NK-92 treated with Interleukin-12 subunit alpha and Interleukin-12 subunit beta, amount 100 ng/mL, for 24 hours (cell line): Measurements from ENCODE around the gene KLF4.
"Not testable (repeated sequence)": the region's sequence is repeated elsewhere in the genome, so short reads cannot be mapped to it uniquely, and the experiment has no call there.

Source experiments
- DNase-seq: peaks from one replicate; lab custom pipeline; 2025; lab: John Stamatoyannopoulos, UW

Gene KLF4

GRCh38 chr9:107489687-107490605 lies at the start of gene KLF4:
Gene KLF4 (minus strand): TSS chr9:107489769. CDS start chr9:107489172, 597 bp downstream.
- DNase-seq: no peak

- no peak for DNase-seq
Observed at GRCh38 chr9:107536462-107536861, 46.9 kb upstream of the KLF4 start.

- no peak for DNase-seq
Observed at GRCh38 chr9:107534510-107535078, 45.0 kb upstream of the KLF4 start.

GRCh38 chr9:107530679-107531078 lies 41.1 kb upstream of the KLF4 start:
- DNase-seq: no peak

DNA sequence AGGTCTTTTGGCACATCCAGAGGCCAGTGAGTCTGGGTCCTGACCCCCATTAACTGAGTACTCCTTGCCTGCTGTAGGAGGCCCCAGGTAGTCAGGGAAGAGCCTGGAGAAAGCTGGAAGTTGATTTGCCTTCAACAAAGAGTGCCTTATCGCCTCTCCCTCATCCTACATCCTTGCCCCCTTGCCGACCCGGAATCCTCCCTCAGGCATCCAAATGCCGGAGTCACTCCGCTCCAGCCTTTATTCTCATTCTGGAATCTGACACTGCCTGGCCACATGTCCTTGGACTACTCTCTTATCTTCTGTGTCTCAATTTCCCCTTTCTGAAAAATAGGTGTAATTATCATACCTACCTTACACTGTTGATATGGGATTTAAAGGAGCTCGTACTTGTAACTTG lies 39.1 kb upstream of the KLF4 start:
- no peak for DNase-seq

DNA sequence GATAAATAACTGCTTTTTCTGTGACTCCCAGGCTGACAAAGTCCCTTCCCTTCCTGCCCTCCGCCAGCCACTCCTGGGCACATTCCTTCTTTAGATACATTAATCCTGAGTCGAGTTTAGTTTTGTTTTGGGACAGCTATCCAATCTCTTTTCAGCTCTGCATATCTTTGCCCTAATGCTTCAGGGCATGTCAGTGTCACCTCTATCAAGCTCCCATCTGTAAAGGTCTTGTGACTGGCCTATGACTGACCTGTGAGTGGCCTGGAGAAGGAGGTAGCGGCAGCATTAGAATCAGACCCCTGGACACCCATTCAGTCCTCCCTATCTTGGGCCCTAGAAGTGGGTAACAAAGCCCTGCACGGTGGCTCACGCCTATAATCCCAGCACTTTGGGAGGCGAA lies 34.0 kb upstream of the KLF4 start:
- no peak for DNase-seq

DNA sequence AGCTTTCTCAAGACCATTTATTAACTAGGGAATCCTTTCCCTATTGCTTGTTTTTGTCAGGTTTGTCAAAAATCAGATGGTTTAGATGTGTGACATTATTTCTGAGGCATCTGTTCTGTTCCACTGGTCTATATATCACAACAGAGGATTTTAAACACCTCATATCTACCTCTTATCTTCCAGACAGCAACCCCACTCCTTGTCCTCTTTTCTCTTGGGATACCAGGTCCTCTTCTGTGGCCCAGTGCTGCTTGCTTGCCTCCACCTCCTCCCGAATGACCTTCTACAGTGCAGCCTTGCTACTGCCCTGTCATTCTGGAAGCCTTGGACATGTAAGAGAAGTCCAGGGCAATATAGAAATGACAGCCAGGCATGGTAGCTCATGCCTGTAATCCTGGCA lies 30.6 kb upstream of the KLF4 start:
- DNase-seq: no peak

GRCh38 chr9:107518037-107518807 lies 28.7 kb upstream of the KLF4 start:
- no peak for DNase-seq

GRCh38 chr9:107513464-107514100 lies 24.0 kb upstream of the KLF4 start:
- DNase-seq: no peak

DNA sequence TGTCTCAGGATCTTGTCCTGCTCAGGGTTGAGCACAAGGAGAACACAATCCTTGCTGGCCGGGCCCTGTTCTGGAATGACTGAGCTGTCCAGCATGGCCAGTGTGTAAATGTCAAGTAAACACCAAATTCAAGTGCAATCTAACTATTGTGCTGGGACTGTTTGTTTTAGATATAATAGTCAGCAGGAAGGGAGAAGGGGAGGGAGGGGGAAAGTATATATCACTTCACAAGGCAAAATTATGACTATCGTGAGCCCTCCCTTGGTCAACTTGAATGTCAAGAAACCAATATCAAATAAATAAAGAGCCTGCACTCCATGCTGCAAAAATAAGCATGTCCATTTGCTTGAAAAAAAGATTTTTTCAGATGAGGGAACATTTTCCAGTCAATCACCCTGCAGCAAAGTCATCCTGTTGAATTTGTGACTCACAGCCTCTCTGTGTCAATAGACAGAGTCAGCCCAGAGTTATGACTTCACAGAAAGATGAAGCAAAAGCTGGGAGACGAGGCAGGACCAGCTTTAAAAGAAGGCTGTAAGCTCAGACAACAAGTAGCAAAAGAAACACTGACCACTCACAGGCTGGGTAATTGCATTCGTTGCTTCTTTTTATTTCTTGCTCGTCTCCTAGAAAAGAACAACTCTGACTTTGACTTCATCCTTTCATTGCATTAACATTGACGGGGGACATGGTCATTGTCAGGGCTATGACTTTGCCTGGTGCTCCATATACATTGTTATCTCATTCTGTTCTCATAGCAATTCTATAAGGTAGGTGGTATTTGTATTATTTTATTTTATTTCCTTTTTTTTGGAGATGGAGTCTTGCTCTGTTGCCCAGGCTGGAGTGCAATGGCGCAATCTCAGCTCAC lies 15.3 kb upstream of the KLF4 start:
- no peak for DNase-seq

DNA sequence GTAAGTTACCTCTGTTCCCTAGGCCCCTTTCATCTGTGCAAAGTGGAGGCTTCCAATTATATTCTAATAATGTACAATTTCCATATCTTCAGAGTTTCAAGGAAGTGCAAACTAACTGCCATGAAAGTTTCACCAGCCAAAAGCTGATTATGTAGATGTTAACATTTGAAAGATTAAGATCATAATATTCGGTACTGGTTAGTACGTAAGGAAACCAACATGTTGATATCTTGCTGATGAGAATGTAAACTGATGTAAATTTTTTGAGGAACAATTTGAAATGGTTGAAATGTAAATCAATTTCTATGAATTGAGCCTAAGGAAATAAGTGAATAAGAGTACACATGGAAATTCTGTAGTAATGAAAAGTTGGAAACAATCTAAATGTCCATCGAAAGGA lies 12.9 kb upstream of the KLF4 start:
- no peak for DNase-seq

DNA sequence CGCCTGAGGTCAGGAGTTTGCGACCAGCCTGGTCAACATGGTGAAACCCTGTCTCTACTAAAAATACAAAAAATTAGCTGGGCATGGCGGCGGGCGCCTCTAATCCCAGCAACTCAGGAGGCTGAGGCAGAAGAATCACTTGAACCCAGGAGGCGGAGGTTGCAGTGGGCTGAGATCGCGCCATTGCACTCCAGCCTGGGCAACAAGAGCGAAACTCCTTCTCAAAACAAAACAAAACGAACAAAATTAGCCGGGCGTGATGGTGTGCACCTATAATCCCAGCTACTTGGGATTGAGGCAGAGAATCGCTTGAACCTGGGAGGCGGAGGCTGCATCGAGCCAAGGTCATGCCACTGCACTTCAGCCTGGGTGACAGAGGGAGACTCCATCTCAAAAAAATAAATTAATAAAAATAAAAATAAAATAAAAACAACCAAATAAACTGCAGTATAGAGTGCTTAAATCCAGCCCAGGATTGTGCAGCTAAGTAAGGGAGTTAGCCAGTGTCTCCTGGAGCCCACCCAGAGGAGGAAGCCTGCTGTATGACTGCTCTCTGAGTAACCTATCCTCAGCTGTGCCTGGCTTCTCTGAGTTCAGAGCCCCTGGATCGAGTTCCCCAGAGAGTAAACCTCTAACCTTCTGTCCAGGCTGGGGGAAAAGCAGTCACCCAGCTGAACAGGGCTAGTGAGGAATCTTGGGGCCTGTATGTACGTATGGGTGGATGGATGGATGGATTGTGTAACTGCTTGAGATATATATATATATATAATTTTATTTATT lies 11.0 kb upstream of the KLF4 start:
- not testable (repeated sequence) for DNase-seq

DNA sequence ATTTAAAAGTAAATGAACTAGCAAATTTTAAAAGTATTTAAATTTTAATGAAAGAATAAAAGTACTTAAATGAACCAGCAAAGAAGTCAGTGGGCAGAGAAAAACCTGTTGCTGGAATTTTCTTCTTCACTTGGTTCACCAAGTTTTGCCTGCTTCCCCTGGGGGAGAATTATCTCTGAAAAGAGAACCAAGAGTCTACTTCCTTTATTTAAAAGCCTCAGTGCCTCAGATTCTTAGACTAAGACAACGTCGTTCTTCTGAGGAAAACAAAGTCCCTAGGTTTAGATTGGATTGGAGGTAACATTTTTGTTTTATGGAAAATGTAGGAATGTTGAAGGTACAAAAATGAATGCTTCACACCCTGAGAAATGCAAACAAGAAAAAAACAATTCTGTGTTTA lies 7.4 kb upstream of the KLF4 start:
- no peak for DNase-seq

GRCh38 chr9:107492381-107492970 lies 2.9 kb upstream of the KLF4 start:
- DNase-seq: no peak

GRCh38 chr9:107491081-107492053 lies 1.8 kb upstream of the KLF4 start:
- no peak for DNase-seq

GRCh38 chr9:107490606-107490970 lies 1.0 kb upstream of the KLF4 start:
- not testable (repeated sequence) for DNase-seq

DNA sequence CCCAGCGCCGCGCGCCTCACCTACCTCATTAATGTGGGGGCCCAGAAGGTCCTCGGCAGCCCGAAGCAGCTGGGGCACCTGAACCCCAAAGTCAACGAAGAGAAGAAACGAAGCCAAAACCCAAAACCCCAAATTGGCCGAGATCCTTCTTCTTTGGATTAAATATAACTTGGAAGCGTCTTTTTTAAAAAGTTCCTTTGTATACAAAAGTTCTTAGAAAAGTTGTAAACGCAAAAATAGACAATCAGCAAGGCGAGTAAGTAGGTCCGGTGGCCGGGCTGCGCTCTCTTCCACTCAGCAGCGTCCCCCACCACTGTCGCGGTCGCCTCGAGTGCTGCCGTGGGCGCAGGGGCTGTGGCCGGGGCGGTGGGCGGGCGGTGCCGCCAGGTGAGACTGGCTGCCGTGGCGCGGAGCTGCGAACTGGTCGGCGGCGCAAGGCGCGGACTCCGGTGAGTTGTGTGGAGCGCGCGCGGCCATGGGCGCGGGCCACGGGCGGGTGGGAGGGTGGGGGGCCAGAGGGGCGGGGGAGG lies 360 bp downstream of the KLF4 start:
- DNase-seq: no peak

GRCh38 chr9:107488375-107489143 lies 1.0 kb downstream of the KLF4 start:
- DNase-seq: no peak
